Muscle layer of colon (tissue), 2 donors: Measurements from ENCODE around the gene FOSL1.
"Not testable (repeated sequence)": the region's sequence is repeated elsewhere in the genome, so short reads cannot be mapped to it uniquely, and the experiment has no call there.

Experiments used
- H3K27ac ChIP-seq: one replicate; pipeline ENCODE4 v1.7.0; 2013; ENCODE audit warnings: low read depth, mild to moderate bottlenecking, low read length, moderate library complexity
- H3K27me3 ChIP-seq, 2 donors: one replicate each; pipeline ENCODE4 v1.7.0; 2013; ENCODE audit warnings: low read length in 2 of 2, mild to moderate bottlenecking in 2 of 2; ENCODE audit not compliant: insufficient read depth in 2 of 2, control insufficient read depth in 1 of 2
- H3K36me3 ChIP-seq: one replicate; pipeline ENCODE4 v1.7.0; 2013; ENCODE audit warnings: mild to moderate bottlenecking, low read length; ENCODE audit not compliant: insufficient read depth
- H3K4me1 ChIP-seq: one replicate; pipeline ENCODE4 v1.7.0; 2013; ENCODE audit warnings: mild to moderate bottlenecking, low read length; ENCODE audit not compliant: insufficient read depth
- H3K4me3 ChIP-seq, 2 donors: one replicate each; pipeline ENCODE4 v1.7.0; 2013; ENCODE audit warnings: low read length in 2 of 2, low read depth in 1 of 2, mild to moderate bottlenecking in 1 of 2, moderate library complexity in 1 of 2
- H3K9ac ChIP-seq: one replicate; pipeline ENCODE4 v1.7.0; 2013; ENCODE audit warnings: low read length
- H3K9me3 ChIP-seq: one replicate; pipeline ENCODE4 v1.7.0; 2013; ENCODE audit warnings: mild to moderate bottlenecking, low read length
- donor health status: abdominal sarcoma.
- donor health status: Adenocarcinoma of cecum.

FOSL1 gene

GRCh38 chr11:65892661-65893317 is 7.4 kb downstream of the FOSL1 start:
- H3K27me3 ChIP-seq = no peaks in the 10 kb centered on the region
- H3K36me3 ChIP-seq = no peaks in the 10 kb centered on the region
- H3K9ac ChIP-seq = no peak overlapping the region
- no peak overlapping the region for H3K4me3 ChIP-seq
- H3K27ac ChIP-seq = peak overlapping the region; percentile 99
- H3K4me1 ChIP-seq = peaks cover 39% of the 10 kb centered on the region
- no peaks in the 10 kb centered on the region for H3K9me3 ChIP-seq

- peak overlapping the region; percentile 74 to 94 for H3K4me3 ChIP-seq
- H3K4me1 ChIP-seq = peaks cover 46% of the 10 kb centered on the region
Observed at GRCh38 chr11:65892137-65892540, 8.0 kb downstream of the FOSL1 start.

GRCh38 chr11:65891219-65892136 is 8.7 kb downstream of the FOSL1 start:
- no peaks in the 10 kb centered on the region for H3K27me3 ChIP-seq
- peaks cover 51% of the 10 kb centered on the region for H3K4me1 ChIP-seq
- H3K9me3 ChIP-seq = no peaks in the 10 kb centered on the region
- H3K27ac ChIP-seq = peak overlapping the region; percentile 99
- H3K36me3 ChIP-seq = peaks cover 4% of the 10 kb centered on the region
- peak overlapping the region; percentile 74 to 94 for H3K4me3 ChIP-seq
- H3K9ac ChIP-seq = peak overlapping the region; percentile 65

More at GRCh38 chr11:65892137-65892540, 8.0 kb downstream of the FOSL1 start:
- H3K27ac ChIP-seq = peak overlapping the region; percentile 99
- not testable (repeated sequence) for H3K9me3 ChIP-seq, H3K27me3 ChIP-seq, H3K36me3 ChIP-seq
- H3K9ac ChIP-seq = peak overlapping the region; percentile 65

- Histone ChIP-seq H3K9me3 (no peaks in the 10 kb centered on the region), H3K4me3 (peak within 1 kb of the TSS; percentile 74 to 94), H3K4me1 (peaks cover 51% of the 10 kb centered on the region), H3K9ac (peak within 1 kb of the TSS; percentile 92), H3K36me3 (peaks cover 14% of the 10 kb centered on the region), H3K27ac (peak within 1 kb of the TSS; percentile 99), H3K27me3 (no peaks in the 10 kb centered on the region)
Observed at GRCh38 chr11:65890324-65891218, 9.6 kb downstream of the FOSL1 start, which contains the start of gene CCDC85B. TSS of gene CCDC85B (plus strand) at chr11:65890673. CDS start at chr11:65890784, 111 bp downstream.

GRCh38 chr11:65888163-65888814 is 11.9 kb downstream of the FOSL1 start, which contains the start of gene FIBP:
TSS of gene FIBP (minus strand) at chr11:65888471. CDS start at chr11:65888418, 53 bp downstream.
- Histone ChIP-seq H3K4me3 (peak within 1 kb of the TSS; percentile 52 to 84), H3K36me3 (peaks cover 31% of the 10 kb centered on the region), H3K27ac (peak within 1 kb of the TSS; percentile 99), H3K9me3 (no peaks in the 10 kb centered on the region), H3K4me1 (peaks cover 56% of the 10 kb centered on the region), H3K27me3 (no peaks in the 10 kb centered on the region), H3K9ac (peak within 1 kb of the TSS; percentile 92)

- Histone ChIP-seq H3K27ac (peak overlapping the region; percentile 99), H3K9ac (peak overlapping the region; percentile 23), H3K9me3 (no peaks in the 10 kb centered on the region), H3K27me3 (no peaks in the 10 kb centered on the region), H3K36me3 (peaks cover 36% of the 10 kb centered on the region), H3K4me1 (peaks cover 51% of the 10 kb centered on the region), H3K4me3 (peak overlapping the region; percentile 52 to 84)
Observed at GRCh38 chr11:65887723-65888162, 12.4 kb downstream of the FOSL1 start.

GRCh38 chr11:65886826-65887722 is 13.1 kb downstream of the FOSL1 start:
- H3K27ac ChIP-seq = peak overlapping the region; percentile 99
- H3K9ac ChIP-seq = peak overlapping the region; percentile 23
- H3K36me3 ChIP-seq = peaks cover 37% of the 10 kb centered on the region
- no peaks in the 10 kb centered on the region for H3K27me3 ChIP-seq
- H3K4me1 ChIP-seq = peaks cover 45% of the 10 kb centered on the region
- no peaks in the 10 kb centered on the region for H3K9me3 ChIP-seq
- peak overlapping the region in 1 of 2 donors; percentile 52 for H3K4me3 ChIP-seq

- Histone ChIP-seq H3K9me3 (no peaks in the 10 kb centered on the region), H3K4me1 (peaks cover 41% of the 10 kb centered on the region), H3K36me3 (peaks cover 37% of the 10 kb centered on the region), H3K27me3 (no peaks in the 10 kb centered on the region), H3K27ac (no peak overlapping the region), H3K4me3 (no peak overlapping the region), H3K9ac (no peak overlapping the region)
Observed at GRCh38 chr11:65885808-65886536, 14.2 kb downstream of the FOSL1 start.

GRCh38 chr11:65885231-65885630 is 15.0 kb downstream of the FOSL1 start:
- Histone ChIP-seq H3K9me3 (no peaks in the 10 kb centered on the region), H3K4me3 (no peak overlapping the region), H3K27me3 (no peaks in the 10 kb centered on the region), H3K9ac (no peak overlapping the region), H3K4me1 (peaks cover 41% of the 10 kb centered on the region), H3K36me3 (peaks cover 37% of the 10 kb centered on the region), H3K27ac (no peak overlapping the region)
